GM12878 (cell line): ENCODE results near the gene GFPT1. TPM values are rescaled to one million over a fixed set of nuclear protein-coding genes. Genes with fewer than 3 reads are reported as not detected.

Experiments
- CREB1 ChIP-seq: IDR thresholded peaks from 2 replicates; pipeline ENCODE4 v1.6.1; 2012; ENCODE audit warnings: low read depth, mild to moderate bottlenecking, inconsistent platforms
- polyA plus RNA-seq, 11 experiments: library from polyadenylated mRNA; depleted of rRNA in 4 of 11; unstranded in 6 of 11; stranded (reverse) in 5 of 11; fragments of >200 nt; fragmentation: Nextera tagmentation in 4 of 11; fragmentation: Illumina TruSeq in 1 of 11; extraction: Ambion mirVana in 4 of 11; extraction: Trizol in 1 of 11; gene quantifications; 1 replicate in 1 of 11; 2 replicates in 10 of 11; pipeline versions ENCODE4 v1.2.1 to v1.2.3, GENCODE V29; 2011 to 2016; ENCODE audit warnings: inconsistent platforms in 2 of 11, missing spikeins in 2 of 11, low read depth in 1 of 11
- small RNA-seq: library from RNA; depleted of rRNA; stranded (forward); fragments of <200 nt; gene quantifications from one replicate; pipeline ENCODE3, GENCODE V24; 2014
- total RNA-seq, 4 experiments: library from RNA; depleted of rRNA in 3 of 4; stranded (reverse); fragments of >200 nt in 3 of 4; fragmentation: Illumina TruSeq in 1 of 4; extraction: Trizol in 1 of 4; gene quantifications; 2 replicates each; pipeline versions ENCODE4 v1.2.1 to v1.2.3, GENCODE V29; 2013 to 2021

Gene GFPT1
- total and polyA plus RNA-seq, 10 of the 15 experiments (the other 5 are each of a cell fraction or from before 2014, with no cell fraction given): 10.1 to 95.2 (median 24.5) TPM

- no peak for TF ChIP-seq CREB1
Measured at GRCh38 chr2:69271831-69272257, 115.2 kb downstream of the GFPT1 start (continued).

Small RNAs within 50 kb of the gene (small RNA-seq; reads per million reads assigned to genes)
- not detected for gene RF00019

Other genes with a start within 250 kb of the GFPT1 start
- gene NFU1, start 50.2 kb upstream of the GFPT1 start, total RNA-seq (2014; rRNA removed): 27.3 and 35.4 TPM in 2 replicates
- gene NFU1, start 50.2 kb upstream of the GFPT1 start, total RNA-seq (2014; rRNA removed; fragmentation: Illumina TruSeq; extraction: Trizol): 45.0 and 45.6 TPM in 2 replicates
- 32.7 and 36.5 TPM in 2 replicates for gene NFU1, start 50.2 kb upstream of the GFPT1 start, total RNA-seq (2021)
- 41.5 and 75.1 TPM in 2 replicates for gene NFU1, start 50.2 kb upstream of the GFPT1 start, polyA plus RNA-seq (2011; rRNA removed)
- 37.2 and 45.5 TPM in 2 replicates for gene NFU1, start 50.2 kb upstream of the GFPT1 start, polyA plus RNA-seq (2014; fragmentation: Illumina TruSeq; extraction: Trizol)
- gene NFU1, start 50.2 kb upstream of the GFPT1 start, polyA plus RNA-seq (2014; fragmentation: Nextera tagmentation; extraction: Ambion mirVana): 10 to 100 TPM; 38.5 to 61.2 TPM
- gene NFU1, start 50.2 kb upstream of the GFPT1 start, polyA plus RNA-seq (2014; rRNA removed): 33.7 and 41.6 TPM in 2 replicates
- 10 to 100 TPM; 84.0 to 86.0 TPM for gene NFU1, start 50.2 kb upstream of the GFPT1 start, polyA plus RNA-seq (2016; fragmentation: Nextera tagmentation; extraction: Ambion mirVana)